ENCODE data around the gene CLEC1B. TPM values are rescaled to one million over a fixed set of nuclear protein-coding genes. Genes with fewer than 3 reads are reported as not detected.

CLEC1B gene
- total RNA-seq, 3 donors from 2014 or later (not counting 1 experiment from before 2014, with no cell fraction given) = 0.50 to 2.3 (median 1.0) TPM

DNA sequence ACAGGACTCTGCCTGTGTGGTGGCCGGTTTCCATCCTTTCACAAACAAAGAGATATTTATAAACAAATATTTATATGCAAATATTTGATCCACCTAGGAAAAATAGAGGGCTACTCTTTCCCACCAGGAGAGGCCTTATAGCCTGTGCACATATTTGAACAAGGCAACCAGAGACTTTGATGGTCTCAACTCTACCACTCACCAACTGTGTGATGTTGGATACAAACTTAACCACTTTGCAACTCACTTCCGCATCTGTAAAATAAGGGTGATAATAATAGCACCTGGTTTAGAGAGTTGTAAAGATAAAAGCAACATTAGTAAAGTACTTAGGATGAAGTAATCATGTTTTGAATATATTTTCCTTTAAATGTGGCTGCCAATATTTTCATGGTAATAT, 29.2 kb downstream of the CLEC1B start:
- H3K4me3 ChIP-seq (ENCODE audit: low read length) = no peak overlapping the region

DNA sequence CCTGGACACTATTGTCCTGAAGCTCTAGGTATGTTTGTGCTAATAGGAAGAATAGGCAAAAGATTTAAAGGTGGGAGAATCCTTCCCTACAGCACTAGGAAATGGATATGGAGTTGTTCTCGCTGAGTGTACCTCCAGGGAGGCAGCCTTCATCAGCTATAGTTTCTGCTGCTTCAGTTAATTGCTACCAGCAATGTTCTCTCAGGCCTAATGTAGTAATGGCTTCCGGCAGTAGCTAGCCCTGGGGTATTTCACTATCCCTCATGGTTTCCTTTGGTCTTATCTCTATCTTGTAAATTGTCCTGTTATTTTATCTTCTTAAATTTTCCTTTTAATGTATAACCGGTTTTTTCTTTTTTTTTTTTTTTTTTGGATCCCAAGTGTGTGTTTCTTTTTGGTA, 37.0 kb downstream of the CLEC1B start:
- H3K9me3 Mint-ChIP-seq = no peaks in the 10 kb centered on the region
- no peak overlapping the region for H3K4me3 Mint-ChIP-seq
- Histone ChIP-seq H3K27ac (ENCODE audit: low read length) (no peak overlapping the region), H3K36me3 (ENCODE audit: control insufficient read depth, insufficient read depth, low read length) (no peaks in the 10 kb centered on the region), H3K4me1 (ENCODE audit: control insufficient read depth, insufficient read depth, low read length) (peaks cover 24% of the 10 kb centered on the region), H3K9me3 (ENCODE audit: control insufficient read depth, insufficient read depth, low read length) (no peaks in the 10 kb centered on the region), H3K4me3 (ENCODE audit: low read length) (no peak overlapping the region), H3K27me3 (ENCODE audit: control insufficient read depth, insufficient read depth, low read length) (no peaks in the 10 kb centered on the region)
- peaks cover 30% of the 10 kb centered on the region in 2 donors for H3K4me1 Mint-ChIP-seq
- DNase-seq = no peak
- intact Hi-C loops (cut with micrococcal nuclease) = no loop called here
- no peaks in the 10 kb centered on the region for H3K36me3 Mint-ChIP-seq
- H3K27ac Mint-ChIP-seq = no peak overlapping the region
- ATAC-seq = no peak
- TF ChIP-seq, protein P1, sequence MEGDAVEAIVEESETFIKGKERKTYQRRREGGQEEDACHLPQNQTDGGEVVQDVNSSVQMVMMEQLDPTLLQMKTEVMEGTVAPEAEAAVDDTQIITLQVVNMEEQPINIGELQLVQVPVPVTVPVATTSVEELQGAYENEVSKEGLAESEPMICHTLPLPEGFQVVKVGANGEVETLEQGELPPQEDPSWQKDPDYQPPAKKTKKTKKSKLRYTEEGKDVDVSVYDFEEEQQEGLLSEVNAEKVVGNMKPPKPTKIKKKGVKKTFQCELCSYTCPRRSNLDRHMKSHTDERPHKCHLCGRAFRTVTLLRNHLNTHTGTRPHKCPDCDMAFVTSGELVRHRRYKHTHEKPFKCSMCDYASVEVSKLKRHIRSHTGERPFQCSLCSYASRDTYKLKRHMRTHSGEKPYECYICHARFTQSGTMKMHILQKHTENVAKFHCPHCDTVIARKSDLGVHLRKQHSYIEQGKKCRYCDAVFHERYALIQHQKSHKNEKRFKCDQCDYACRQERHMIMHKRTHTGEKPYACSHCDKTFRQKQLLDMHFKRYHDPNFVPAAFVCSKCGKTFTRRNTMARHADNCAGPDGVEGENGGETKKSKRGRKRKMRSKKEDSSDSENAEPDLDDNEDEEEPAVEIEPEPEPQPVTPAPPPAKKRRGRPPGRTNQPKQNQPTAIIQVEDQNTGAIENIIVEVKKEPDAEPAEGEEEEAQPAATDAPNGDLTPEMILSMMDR (IDR thresholded peaks at IDR 0.05) = no peak
- no peaks in the 10 kb centered on the region for H3K27me3 Mint-ChIP-seq (ENCODE audit: low read depth in 2 of 2)
- WGBS (ENCODE audit: insufficient coverage) = 79% methylated on average over 2 of the region's 3 CpGs

More for the DNA sequence above, 29.2 kb downstream of the CLEC1B start:
- Mint-ChIP-seq H3K4me3 (no peak overlapping the region), H3K36me3 (peaks cover 8% of the 10 kb centered on the region), H3K4me1 (peaks cover 0 to 6% of the 10 kb centered on the region in 2 donors), H3K9me3 (no peaks in the 10 kb centered on the region), H3K27me3 (ENCODE audit: low read depth in 2 of 2) (no peaks in the 10 kb centered on the region), H3K27ac (no peak overlapping the region)
- Histone ChIP-seq H3K27me3 (ENCODE audit: control insufficient read depth, insufficient read depth, low read length) (no peaks in the 10 kb centered on the region), H3K4me1 (ENCODE audit: control insufficient read depth, insufficient read depth, low read length) (no peaks in the 10 kb centered on the region), H3K9me3 (ENCODE audit: control insufficient read depth, insufficient read depth, low read length) (no peaks in the 10 kb centered on the region), H3K36me3 (ENCODE audit: control insufficient read depth, insufficient read depth, low read length) (no peaks in the 10 kb centered on the region), H3K27ac (ENCODE audit: low read length) (no peak overlapping the region)
- TF ChIP-seq, protein P1 (IDR thresholded peaks at IDR 0.05) = no peak
- WGBS (ENCODE audit: insufficient coverage) = no CpG with 5 or more reads among the region's 2 CpGs
- ATAC-seq = peak in 1 of 3 donors; percentile 65
- intact Hi-C loops (cut with micrococcal nuclease) = no loop called here
- DNase-seq = no peak

DNA sequence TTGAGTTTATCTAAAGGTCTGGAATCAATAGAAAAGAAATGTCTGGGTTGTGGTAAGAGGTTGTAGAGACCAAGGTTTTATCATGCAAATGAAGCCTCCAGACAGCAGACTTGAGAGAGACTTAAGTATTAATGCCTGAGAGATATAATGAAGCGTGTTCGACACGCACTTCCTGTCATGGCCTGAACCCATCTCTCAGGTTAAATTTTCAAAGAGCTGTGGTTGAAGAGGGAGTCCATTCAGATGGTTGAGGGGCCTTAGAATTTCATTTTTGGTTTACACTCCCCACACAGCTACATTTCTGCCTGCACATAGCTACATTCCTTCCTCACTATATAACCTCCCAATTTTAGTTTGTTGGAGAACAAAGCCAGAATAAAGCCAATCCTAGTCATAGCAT, 37.8 kb downstream of the CLEC1B start:
- H3K4me1 Mint-ChIP-seq = peaks cover 34 to 38% of the 10 kb centered on the region in 2 donors
- H3K4me1 ChIP-seq (ENCODE audit: control insufficient read depth, insufficient read depth, low read length) = peaks cover 24% of the 10 kb centered on the region
- no peaks in the 10 kb centered on the region for H3K27me3 Mint-ChIP-seq (ENCODE audit: low read depth in 2 of 2)
- ATAC-seq = peak in 2 of 3 donors; percentile 29 to 58
- TF ChIP-seq, protein P1 (IDR thresholded peaks at IDR 0.05) = no peak
- no peaks in the 10 kb centered on the region for H3K36me3 Mint-ChIP-seq
- no peak for DNase-seq
- H3K4me3 ChIP-seq (ENCODE audit: low read length) = no peak overlapping the region
- H3K9me3 ChIP-seq (ENCODE audit: control insufficient read depth, insufficient read depth, low read length) = no peaks in the 10 kb centered on the region
- H3K27ac Mint-ChIP-seq = no peak overlapping the region
- no peaks in the 10 kb centered on the region for H3K27me3 ChIP-seq (ENCODE audit: control insufficient read depth, insufficient read depth, low read length)
- H3K27ac ChIP-seq (ENCODE audit: low read length) = no peak overlapping the region
- no peak overlapping the region for H3K4me3 Mint-ChIP-seq
- H3K9me3 Mint-ChIP-seq = no peaks in the 10 kb centered on the region
- intact Hi-C loops (cut with micrococcal nuclease) = no loop called here
- WGBS (ENCODE audit: insufficient coverage) = 30% methylated on average over 3 of the region's 3 CpGs
- no peaks in the 10 kb centered on the region for H3K36me3 ChIP-seq (ENCODE audit: control insufficient read depth, insufficient read depth, low read length)

DNA sequence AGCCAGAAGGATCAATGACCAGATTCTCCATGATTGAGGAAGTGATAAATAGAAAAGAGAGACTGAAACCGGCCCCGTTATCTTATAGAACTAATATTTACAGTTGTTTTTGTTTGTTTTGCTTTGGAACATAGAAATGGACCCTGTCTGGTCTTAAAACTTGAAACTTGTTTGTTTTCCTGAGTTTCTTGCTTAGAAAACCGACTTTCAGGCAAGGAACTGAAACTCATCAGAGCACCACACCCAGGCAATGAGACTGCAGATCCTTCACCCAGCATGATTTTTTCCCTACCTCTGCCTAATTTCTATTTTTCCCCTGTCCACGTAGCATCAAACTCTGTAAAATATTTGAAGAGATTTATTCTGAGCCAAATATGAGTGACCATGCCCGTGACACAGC, 38.3 kb downstream of the CLEC1B start:
- no peaks in the 10 kb centered on the region for H3K9me3 ChIP-seq (ENCODE audit: control insufficient read depth, insufficient read depth, low read length)
- H3K27me3 Mint-ChIP-seq (ENCODE audit: low read depth in 2 of 2) = no peaks in the 10 kb centered on the region
- H3K36me3 ChIP-seq (ENCODE audit: control insufficient read depth, insufficient read depth, low read length) = no peaks in the 10 kb centered on the region
- no peak overlapping the region for H3K4me3 ChIP-seq (ENCODE audit: low read length)
- 71% methylated on average over 5 of the region's 5 CpGs for WGBS (ENCODE audit: insufficient coverage)
- no peaks in the 10 kb centered on the region for H3K27me3 ChIP-seq (ENCODE audit: control insufficient read depth, insufficient read depth, low read length)
- ATAC-seq (no peak), DNase-seq (no peak)
- no peaks in the 10 kb centered on the region for H3K36me3 Mint-ChIP-seq
- no peak overlapping the region for H3K4me3 Mint-ChIP-seq
- no peaks in the 10 kb centered on the region for H3K9me3 Mint-ChIP-seq
- TF ChIP-seq, protein P1 (IDR thresholded peaks at IDR 0.05) = no peak
- H3K27ac Mint-ChIP-seq = peak overlapping the region in 1 of 2 donors; percentile 29
- peaks cover 24% of the 10 kb centered on the region for H3K4me1 ChIP-seq (ENCODE audit: control insufficient read depth, insufficient read depth, low read length)
- H3K4me1 Mint-ChIP-seq = peaks cover 34 to 43% of the 10 kb centered on the region in 2 donors
- H3K27ac ChIP-seq (ENCODE audit: low read length) = no peak overlapping the region
- intact Hi-C loops (cut with micrococcal nuclease) = no loop called here
